Right lobe of liver (tissue), 4 donors: ENCODE results near the gene CHAMP1.

Experiments used
- CTCF ChIP-seq, 4 donors: fragments of 200-600 bp in 3 of 4; fragments of 450-650 bp in 1 of 4; IDR thresholded peaks; one replicate each; pipeline versions ENCODE4 v1.5.1 to v1.8.0; 2016 to 2022; ENCODE audit warnings: antibody characterized with exemption in 4 of 4, mild to moderate bottlenecking in 2 of 4
- POLR2A ChIP-seq: fragments of 450-650 bp; IDR thresholded peaks from one replicate; pipeline ENCODE4 v1.6.1; 2017; ENCODE audit warnings: antibody characterized with exemption, mild to moderate bottlenecking
- donor health status: DM: no; HTN: no; CAD: no.
- donor health status: DM: no; HTN: no; CAD: no.
- donor health status: DM: no; HTN: yes; CAD: no.

- TF ChIP-seq POLR2A (no peak), CTCF (IDR thresholded peaks at IDR 0.05) (no peak)
Measured at GRCh38 chr13:114264886-114265611, 49.3 kb upstream of the CHAMP1 start.
